K562 (cell line): Measurements from ENCODE around the gene USP20.

Experiments used
- ATF3 ChIP-seq, 2 experiments: fragments of 450-650 bp in 1 of 2; sonication (generic) in 1 of 2; formaldehyde crosslinking in 1 of 2; IDR thresholded peaks in 1 of 2; conservative IDR thresholded peaks in 1 of 2; 2 replicates each; pipeline versions ENCODE4 v1.6.1 to v1.8.1; 2016 to 2023; ENCODE audit warnings: mild to moderate bottlenecking in 2 of 2, moderate library complexity in 2 of 2, inconsistent platforms in 1 of 2, missing genetic modification reagents in 1 of 2
- MXI1 ChIP-seq: IDR thresholded peaks from 2 replicates; pipeline ENCODE4 v1.6.1; 2011; ENCODE audit warnings: low read depth, mild to moderate bottlenecking, improper control_type of control experiment, low read length
- POLR2A ChIP-seq: fragments of 450-650 bp; conservative IDR thresholded peaks from 2 replicates; pipeline ENCODE4 v1.6.1; 2016
- POLR2AphosphoS5 ChIP-seq: IDR thresholded peaks from 2 replicates; pipeline ENCODE4 v1.6.1; 2011; ENCODE audit warnings: mild to moderate bottlenecking, low read depth, low read length, moderate library complexity; ENCODE audit not compliant: control insufficient read depth, insufficient read depth
- SMC3 ChIP-seq: conservative IDR thresholded peaks from 2 replicates; pipeline ENCODE4 v1.6.1; 2011; ENCODE audit warnings: low read depth, low read length, improper control_type of control experiment; ENCODE audit not compliant: insufficient read depth
- ZNF253 ChIP-seq: fragments of 250-450 bp; sonication (Bioruptor Pico); conservative IDR thresholded peaks from 2 replicates; pipeline ENCODE4 v1.6.1; 2021; ENCODE audit warnings: mild to moderate bottlenecking

GRCh38 chr9:129816501-129817435 lies 18.5 kb upstream of the USP20 start:
- no peak for TF ChIP-seq MXI1
- no peak for TF ChIP-seq SMC3
- TF ChIP-seq ATF3 (IDR thresholded peaks at IDR 0.05), result no peak
- TF ChIP-seq ATF3 (CRISPR knock-in tag; conservative IDR thresholded peaks at IDR 0.05), result no peak
- TF ChIP-seq POLR2AphosphoS5, result no peak
- no peak for TF ChIP-seq ZNF253 (CRISPR knock-in tag)
- no peak for TF ChIP-seq POLR2A
